Measurements from ENCODE around the gene TTC28.

TTC28 gene

DNA sequence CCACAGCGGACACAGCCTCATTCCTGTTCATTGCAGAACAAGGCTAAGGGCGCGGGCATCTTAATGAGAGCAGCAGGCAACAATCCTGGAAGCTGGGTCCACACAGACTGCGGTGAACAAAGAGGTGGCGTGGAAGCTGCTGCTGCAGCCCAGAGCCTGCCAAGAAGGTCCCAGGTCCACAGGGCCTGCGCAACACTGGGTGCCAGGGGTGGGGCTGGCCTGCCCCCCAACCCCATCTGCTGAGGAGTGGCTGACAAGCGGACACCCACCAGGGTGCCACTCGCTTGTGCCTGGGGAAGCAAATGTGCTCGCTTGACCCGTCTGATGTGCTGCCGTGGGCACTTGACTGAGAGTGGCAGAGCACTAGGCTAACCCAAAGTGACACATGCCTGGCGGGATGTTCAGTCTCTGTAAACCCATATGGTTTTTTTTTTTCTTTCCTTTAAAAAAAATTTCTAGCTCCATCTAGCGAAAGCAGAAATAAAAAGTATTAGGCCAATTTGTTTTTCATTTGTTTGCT, 677.4 kb downstream of the TTC28 start:
- TF ChIP-seq EZH2phosphoT487 (conservative IDR thresholded peaks at IDR 0.05; ENCODE audit: low read length) = no peak
- TF ChIP-seq CTCF (IDR thresholded peaks at IDR 0.05; ENCODE audit: insufficient read depth, low read length, poor library complexity, severe bottlenecking) = no peak
- Histone ChIP-seq H3K4me2 (ENCODE audit: low read depth, low read length, poor library complexity, severe bottlenecking) (no peak overlapping the region), H3K36me3 (ENCODE audit: low read length) (no peaks in the 10 kb centered on the region)

GRCh38 chr22:28001171-28001835, 678.3 kb downstream of the TTC28 start:
- H2AFZ ChIP-seq (ENCODE audit: low read depth, low read length, severe bottlenecking) = no peak overlapping the region
- no peaks in the 10 kb centered on the region for H3F3A ChIP-seq (ENCODE audit: insufficient read depth)
- H3K79me2 ChIP-seq (ENCODE audit: insufficient read depth, low read length) = no peaks in the 10 kb centered on the region
- H3K9me3 ChIP-seq (ENCODE audit: insufficient read depth, low read length) = no peaks in the 10 kb centered on the region
- no peaks in the 10 kb centered on the region for H3K9me2 ChIP-seq (replicated peaks; ENCODE audit: insufficient read depth, low read length)
- H4K20me1 ChIP-seq (ENCODE audit: low read depth, low read length) = no peaks in the 10 kb centered on the region
- H3K4me3 ChIP-seq (ENCODE audit: insufficient read depth, low read length, poor library complexity, severe bottlenecking) = no peak overlapping the region
- no peak overlapping the region for H3K4me2 ChIP-seq (ENCODE audit: low read depth, low read length, poor library complexity, severe bottlenecking)
- TF ChIP-seq CTCF (IDR thresholded peaks at IDR 0.05; ENCODE audit: insufficient read depth, low read length, poor library complexity, severe bottlenecking) (no peak), EZH2phosphoT487 (conservative IDR thresholded peaks at IDR 0.05; ENCODE audit: low read length) (no peak)
- no peak overlapping the region for H3K9ac ChIP-seq (ENCODE audit: low read length)
- H3K27ac ChIP-seq (ENCODE audit: low read depth, low read length) = no peak overlapping the region
- no peaks in the 10 kb centered on the region for H3K27me3 ChIP-seq (ENCODE audit: low read length)
- H3K36me3 ChIP-seq (ENCODE audit: low read length) = no peaks in the 10 kb centered on the region

More for the DNA sequence above, 677.4 kb downstream of the TTC28 start:
- Histone ChIP-seq H3K27ac (ENCODE audit: low read depth, low read length) (no peak overlapping the region), H4K20me1 (ENCODE audit: low read depth, low read length) (no peaks in the 10 kb centered on the region), H3K4me3 (ENCODE audit: insufficient read depth, low read length, poor library complexity, severe bottlenecking) (no peak overlapping the region), H2AFZ (ENCODE audit: low read depth, low read length, severe bottlenecking) (no peak overlapping the region), H3K9me3 (ENCODE audit: insufficient read depth, low read length) (no peaks in the 10 kb centered on the region), H3K9ac (ENCODE audit: low read length) (no peak overlapping the region), H3K27me3 (ENCODE audit: low read length) (no peaks in the 10 kb centered on the region), H3K9me2 (replicated peaks; ENCODE audit: insufficient read depth, low read length) (no peaks in the 10 kb centered on the region), H3F3A (ENCODE audit: insufficient read depth) (no peaks in the 10 kb centered on the region), H3K79me2 (ENCODE audit: insufficient read depth, low read length) (no peaks in the 10 kb centered on the region)

DNA sequence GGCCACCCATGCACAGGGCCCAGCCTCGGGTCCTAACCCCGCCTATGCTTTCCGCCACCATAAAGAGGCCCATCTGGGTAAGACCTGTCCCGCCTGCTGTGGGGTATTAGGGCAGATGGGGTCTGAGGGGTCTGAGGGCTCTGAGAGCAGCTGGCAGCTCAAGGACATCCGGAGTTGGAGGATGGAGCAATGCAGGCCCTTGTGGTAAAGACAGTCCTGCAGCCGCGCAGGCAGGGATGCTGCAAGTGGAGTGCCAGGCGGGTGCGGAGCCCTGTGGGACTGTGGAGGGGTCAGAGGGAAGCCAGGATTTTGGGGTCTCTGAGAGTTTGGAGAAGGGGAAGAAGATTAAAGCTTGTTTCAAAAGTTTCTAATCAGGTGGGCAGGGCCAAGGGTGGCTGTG, 679.3 kb downstream of the TTC28 start:
- Histone ChIP-seq H2AFZ (ENCODE audit: low read depth, low read length, severe bottlenecking) (no peak overlapping the region), H3K79me2 (ENCODE audit: insufficient read depth, low read length) (no peaks in the 10 kb centered on the region), H3K9me2 (replicated peaks; ENCODE audit: insufficient read depth, low read length) (no peaks in the 10 kb centered on the region), H3K36me3 (ENCODE audit: low read length) (no peaks in the 10 kb centered on the region), H3K9me3 (ENCODE audit: insufficient read depth, low read length) (no peaks in the 10 kb centered on the region), H3F3A (ENCODE audit: insufficient read depth) (no peaks in the 10 kb centered on the region), H3K4me3 (ENCODE audit: insufficient read depth, low read length, poor library complexity, severe bottlenecking) (no peak overlapping the region), H3K9ac (ENCODE audit: low read length) (no peak overlapping the region), H4K20me1 (ENCODE audit: low read depth, low read length) (no peaks in the 10 kb centered on the region), H3K27ac (ENCODE audit: low read depth, low read length) (no peak overlapping the region), H3K27me3 (ENCODE audit: low read length) (no peaks in the 10 kb centered on the region), H3K4me2 (ENCODE audit: low read depth, low read length, poor library complexity, severe bottlenecking) (no peak overlapping the region)
- TF ChIP-seq EZH2phosphoT487 (conservative IDR thresholded peaks at IDR 0.05; ENCODE audit: low read length) (no peak), CTCF (IDR thresholded peaks at IDR 0.05; ENCODE audit: insufficient read depth, low read length, poor library complexity, severe bottlenecking) (no peak)

Measured in SU-DHL-6 (cell line).